GM21515 (cell line): ENCODE results near the gene CNIH2.
"Not testable (repeated sequence)": the region's sequence is repeated elsewhere in the genome, so short reads cannot be mapped to it uniquely, and the experiment has no call there.

Source experiments
- ATAC-seq: cut with Tn5 transposase; IDR thresholded peaks from one replicate; pipeline ENCODE4 v1.9.1; 2021; ENCODE audit not compliant: unreplicated experiment

The CNIH2 gene

GRCh38 chr11:66313321-66314185 lies 35.6 kb downstream of the CNIH2 start:
- ATAC-seq: no peak

- ATAC-seq: no peak
These were observed 36.2 kb downstream of the CNIH2 start for GRCh38 chr11:66314186-66314501.

- ATAC-seq: no peak
These were observed 36.9 kb downstream of the CNIH2 start for GRCh38 chr11:66314561-66315497.

GRCh38 chr11:66315498-66315885 lies 37.5 kb downstream of the CNIH2 start:
- no peak for ATAC-seq

- ATAC-seq: no peak
These were observed 38.2 kb downstream of the CNIH2 start for GRCh38 chr11:66315921-66316811.

- no peak for ATAC-seq
These were observed 38.9 kb downstream of the CNIH2 start, which contains the start of gene CD248 for GRCh38 chr11:66316849-66317251. Gene CD248, minus strand, starts transcription at chr11:66317044. Its CDS starts 17 bp downstream, at chr11:66317027.

- ATAC-seq: no peak
These were observed 39.3 kb downstream of the CNIH2 start for GRCh38 chr11:66317322-66317722.

- ATAC-seq: no peak
These were observed 40.0 kb downstream of the CNIH2 start for GRCh38 chr11:66317723-66318599.

- ATAC-seq: no peak
These were observed 40.6 kb downstream of the CNIH2 start for GRCh38 chr11:66318600-66318970.

- ATAC-seq: not testable (repeated sequence)
These were observed 42.3 kb downstream of the CNIH2 start for GRCh38 chr11:66320289-66320688.

GRCh38 chr11:66320748-66321147 lies 42.8 kb downstream of the CNIH2 start:
- not testable (repeated sequence) for ATAC-seq

- ATAC-seq: no peak
These were observed 43.6 kb downstream of the CNIH2 start for GRCh38 chr11:66321606-66322005.

GRCh38 chr11:66322732-66323427 lies 44.9 kb downstream of the CNIH2 start:
- no peak for ATAC-seq

GRCh38 chr11:66323684-66324083 lies 45.7 kb downstream of the CNIH2 start:
- ATAC-seq: no peak

- no peak for ATAC-seq
These were observed 46.7 kb downstream of the CNIH2 start for GRCh38 chr11:66324664-66325063.

- ATAC-seq: no peak
These were observed 47.3 kb downstream of the CNIH2 start for GRCh38 chr11:66325263-66325671.

- ATAC-seq: no peak
These were observed 48.5 kb downstream of the CNIH2 start for GRCh38 chr11:66326261-66327111.
